Prostate gland (tissue), 2 donors: ENCODE results near the gene NLRP1.

ENCODE experiments used
- CTCF ChIP-seq, 4 experiments: fragments of 200-600 bp in 2 of 4; fragments of 450-650 bp in 2 of 4; sonication (generic) in 2 of 4; IDR thresholded peaks; 1 replicate in 3 of 4; 2 replicates in 1 of 4; pipeline ENCODE4 v1.5.1; 2016 to 2019; ENCODE audit warnings: antibody characterized with exemption in 4 of 4, mild to moderate bottlenecking in 2 of 4, moderate library complexity in 2 of 4
- POLR2AphosphoS5 ChIP-seq: sonication (generic); formaldehyde crosslinking; IDR thresholded peaks from one replicate; pipeline ENCODE4 v1.6.1; 2017; ENCODE audit warnings: antibody characterized with exemption

- no peak for TF ChIP-seq POLR2AphosphoS5
- no peak for TF ChIP-seq CTCF (IDR thresholded peaks at IDR 0.05)
Measured at GRCh38 chr17:5581655-5582054, 2.7 kb downstream of the NLRP1 start.
